ENCODE results near the gene HIP1R. TPM values are rescaled to one million over a fixed set of nuclear protein-coding genes. Genes with fewer than 3 reads are reported as not detected.

The HIP1R gene
- total and polyA plus RNA-seq, 2 experiments from 2014 or later = 8.0 to 22.1 TPM

DNA sequence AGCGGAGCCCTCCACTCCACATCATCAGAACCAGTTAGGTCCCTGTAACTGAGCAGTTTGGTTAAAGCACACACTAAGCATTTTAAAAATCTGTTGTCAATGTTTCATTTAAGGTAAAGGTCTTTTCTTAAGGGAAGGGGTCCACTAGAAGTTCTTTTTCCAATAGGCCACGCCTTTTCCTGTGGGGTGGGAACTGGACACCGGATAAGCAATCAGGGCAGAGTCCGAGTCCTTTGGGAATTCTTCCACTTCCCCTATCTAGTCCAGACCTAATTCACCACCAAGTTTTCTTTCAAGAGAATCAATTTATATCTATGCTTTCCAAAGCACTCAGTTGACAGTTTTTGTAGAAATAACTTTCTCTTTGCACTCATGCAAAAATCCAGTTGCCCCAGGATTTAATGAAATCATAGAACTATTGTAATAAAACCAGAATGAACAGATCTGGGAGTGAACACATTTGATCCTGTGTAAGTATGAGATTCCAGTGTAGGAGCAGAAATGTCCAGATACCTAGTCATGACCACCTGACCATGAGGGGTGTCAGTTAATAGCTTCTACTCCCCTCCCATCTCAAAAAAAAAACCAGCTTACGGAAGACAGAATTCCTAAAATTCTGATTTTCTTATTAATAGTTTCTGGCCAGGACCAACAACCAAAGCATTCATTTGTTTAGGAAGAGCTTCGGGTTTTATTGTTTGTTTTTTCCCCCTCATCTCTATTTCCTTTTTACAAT is 49.0 kb downstream of the HIP1R start (continued):
- no peak for TF ChIP-seq ZNF462 (CRISPR knock-in tag; IDR thresholded peaks at IDR 0.05)
- no peak for TF ChIP-seq NANOG (IDR thresholded peaks at IDR 0.05; ENCODE audit: borderline replicate concordance)
- no peak for TF ChIP-seq ETS1 (IDR thresholded peaks at IDR 0.05)
- TF ChIP-seq EZH2 (IDR thresholded peaks at IDR 0.05; ENCODE audit: low read depth, unreplicated experiment) = no peak
- TF ChIP-seq ZNF331 (CRISPR knock-in tag; IDR thresholded peaks at IDR 0.05; ENCODE audit: low read depth) = no peak

DNA sequence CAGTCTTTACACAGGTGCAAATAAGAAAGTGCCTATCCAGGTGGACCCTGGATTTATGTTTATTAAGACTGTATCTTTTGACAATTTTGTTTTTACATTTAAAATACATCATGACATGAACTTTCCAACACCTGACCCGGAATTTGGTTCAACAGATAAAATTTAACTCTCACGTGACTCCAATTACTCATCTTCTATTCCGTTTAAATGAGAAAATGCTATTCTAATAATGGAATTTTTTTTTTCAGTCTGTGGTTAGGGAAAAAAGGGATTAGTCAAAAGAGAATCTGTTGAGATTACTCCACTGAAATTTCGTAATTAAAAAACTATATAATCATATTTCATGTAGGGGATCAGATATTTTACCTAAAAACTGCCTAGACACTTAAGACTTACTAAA is 49.6 kb downstream of the HIP1R start:
- Histone ChIP-seq H3K4me2 (no peak overlapping the region), H4K20me1 (replicated peaks; ENCODE audit: insufficient read depth) (peaks cover 50% of the 10 kb centered on the region), H3K79me2 (replicated peaks; ENCODE audit: insufficient read depth) (peaks cover 86% of the 10 kb centered on the region), H2AFZ (no peak overlapping the region), H3K9me2 (ENCODE audit: insufficient read depth) (no peaks in the 10 kb centered on the region), H3K27ac (ENCODE audit: low read depth) (no peak overlapping the region), H3K4me1 (ENCODE audit: insufficient read depth) (peaks cover 2% of the 10 kb centered on the region), H3F3A (replicated peaks; ENCODE audit: low read depth) (0 out of 2 replicates have a peak, but pooled peaks cover 5% of the 10 kb centered on the region), H3K36me3 (ENCODE audit: insufficient read depth) (no peaks in the 10 kb centered on the region), H3K4me3 (no peak overlapping the region), H3K27me3 (ENCODE audit: insufficient read depth) (peaks cover 32% of the 10 kb centered on the region)
- no peak overlapping the region for H3K27ac Mint-ChIP-seq
- peaks cover 37% of the 10 kb centered on the region for H3K4me1 Mint-ChIP-seq
- H3K36me3 Mint-ChIP-seq (ENCODE audit: low read depth) = no peaks in the 10 kb centered on the region
- no peak overlapping the region for H3K4me3 Mint-ChIP-seq
- no peaks in the 10 kb centered on the region for H3K9me3 Mint-ChIP-seq
- H3K27me3 Mint-ChIP-seq (ENCODE audit: insufficient read depth, low read depth, poor library complexity) = peaks cover 30% of the 10 kb centered on the region
- ATAC-seq = no peak
- no peak for DNase-seq (ENCODE audit: low spot score)
- TF ChIP-seq ZNF462 (CRISPR knock-in tag; IDR thresholded peaks at IDR 0.05) (no peak), STAT1 (IDR thresholded peaks at IDR 0.05; ENCODE audit: unreplicated experiment) (no peak)

All from GM23338 (cell line).